Nasal cavity respiratory epithelium epithelial cell of viscerocranial mucosa (primary cell): ENCODE results near the gene MBD3L5. TPM values are rescaled to one million over a fixed set of nuclear protein-coding genes. Genes with fewer than 3 reads are reported as not detected.

Source experiments
- total RNA-seq: library from RNA; depleted of rRNA; stranded (reverse); fragments of >200 nt; gene quantifications from 2 replicates; pipeline ENCODE4 v1.2.3, GENCODE V29; 2014

The MBD3L5 gene
- not detected in 2 replicates for total RNA-seq

DNA sequence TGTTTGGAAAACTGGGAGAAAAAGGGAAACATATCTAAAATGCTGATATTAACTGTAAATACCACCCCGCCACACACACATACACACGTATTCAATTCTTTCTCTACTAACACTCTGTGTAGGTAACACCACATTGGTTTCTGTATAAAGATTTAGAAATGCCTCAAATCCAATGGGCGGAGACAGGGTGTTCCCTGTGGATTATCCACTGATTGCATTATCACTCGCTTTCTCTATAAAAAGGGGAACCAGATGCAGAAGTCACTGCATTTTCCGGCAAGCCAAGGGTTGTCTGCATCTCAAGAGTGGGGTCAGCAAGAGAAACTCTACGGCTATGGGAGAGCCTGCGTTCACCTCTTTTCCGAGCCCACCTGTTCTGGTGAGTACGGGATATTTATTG, at the start of gene MBD3L5:
MBD3L5 (plus strand) TSS at position 301 of the 400 bp plus-strand sequence; CDS start at position 335, 34 bp downstream.

DNA sequence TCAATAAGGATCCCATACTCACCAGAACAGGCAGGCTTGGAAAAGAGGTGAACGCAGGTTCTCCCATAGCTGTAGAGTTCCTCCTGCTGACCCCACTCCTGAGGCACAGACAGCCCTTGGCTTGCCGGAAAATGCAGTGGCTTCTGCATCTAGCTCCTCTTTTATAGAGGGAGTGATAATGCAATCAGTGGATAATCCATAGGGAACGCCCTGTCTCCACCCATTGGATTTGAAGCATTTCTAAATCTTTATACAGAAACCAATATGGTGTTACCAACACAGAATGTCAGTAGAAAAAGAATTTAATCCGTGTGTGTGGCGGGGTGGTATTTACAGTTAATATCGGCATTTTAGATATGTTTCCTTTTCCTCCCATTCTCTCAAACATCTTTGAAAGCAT, 9.0 kb upstream of the MBD3L5 start, which contains the start of gene MBD3L2B:
MBD3L2B (minus strand) TSS at position 101 of the 400 bp plus-strand sequence; CDS start at position 67, 34 bp downstream.

DNA sequence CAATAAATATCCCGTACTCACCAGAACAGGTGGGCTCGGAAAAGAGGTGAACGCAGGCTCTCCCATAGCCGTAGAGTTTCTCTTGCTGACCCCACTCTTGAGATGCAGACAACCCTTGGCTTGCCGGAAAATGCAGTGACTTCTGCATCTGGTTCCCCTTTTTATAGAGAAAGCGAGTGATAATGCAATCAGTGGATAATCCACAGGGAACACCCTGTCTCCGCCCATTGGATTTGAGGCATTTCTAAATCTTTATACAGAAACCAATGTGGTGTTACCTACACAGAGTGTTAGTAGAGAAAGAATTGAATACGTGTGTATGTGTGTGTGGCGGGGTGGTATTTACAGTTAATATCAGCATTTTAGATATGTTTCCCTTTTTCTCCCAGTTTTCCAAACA, 9.7 kb downstream of the MBD3L5 start, which contains the start of gene MBD3L4:
MBD3L4 (minus strand) TSS at position 101 of the 400 bp plus-strand sequence; CDS start at position 66, 35 bp downstream.

DNA sequence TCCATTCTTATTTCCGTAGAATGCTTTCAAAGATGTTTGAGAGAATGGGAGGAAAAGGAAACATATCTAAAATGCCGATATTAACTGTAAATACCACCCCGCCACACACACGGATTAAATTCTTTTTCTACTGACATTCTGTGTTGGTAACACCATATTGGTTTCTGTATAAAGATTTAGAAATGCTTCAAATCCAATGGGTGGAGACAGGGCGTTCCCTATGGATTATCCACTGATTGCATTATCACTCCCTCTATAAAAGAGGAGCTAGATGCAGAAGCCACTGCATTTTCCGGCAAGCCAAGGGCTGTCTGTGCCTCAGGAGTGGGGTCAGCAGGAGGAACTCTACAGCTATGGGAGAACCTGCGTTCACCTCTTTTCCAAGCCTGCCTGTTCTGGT, 18.6 kb downstream of the MBD3L5 start, which contains the start of gene MBD3L2:
MBD3L2 (plus strand) TSS at position 301 of the 400 bp plus-strand sequence; CDS start at position 354, 53 bp downstream.

DNA sequence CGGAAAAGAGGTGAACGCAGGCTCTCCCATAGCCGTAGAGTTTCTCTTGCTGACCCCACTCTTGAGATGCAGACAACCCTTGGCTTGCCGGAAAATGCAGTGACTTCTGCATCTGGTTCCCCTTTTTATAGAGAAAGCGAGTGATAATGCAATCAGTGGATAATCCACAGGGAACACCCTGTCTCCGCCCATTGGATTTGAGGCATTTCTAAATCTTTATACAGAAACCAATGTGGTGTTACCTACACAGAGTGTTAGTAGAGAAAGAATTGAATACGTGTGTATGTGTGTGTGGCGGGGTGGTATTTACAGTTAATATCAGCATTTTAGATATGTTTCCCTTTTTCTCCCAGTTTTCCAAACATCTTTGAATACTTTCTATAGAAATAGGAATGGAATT, 28.2 kb downstream of the MBD3L5 start, which contains the start of gene MBD3L3:
MBD3L3 (minus strand) TSS at position 101 of the 400 bp plus-strand sequence; CDS start at position 30, 71 bp downstream.

DNA sequence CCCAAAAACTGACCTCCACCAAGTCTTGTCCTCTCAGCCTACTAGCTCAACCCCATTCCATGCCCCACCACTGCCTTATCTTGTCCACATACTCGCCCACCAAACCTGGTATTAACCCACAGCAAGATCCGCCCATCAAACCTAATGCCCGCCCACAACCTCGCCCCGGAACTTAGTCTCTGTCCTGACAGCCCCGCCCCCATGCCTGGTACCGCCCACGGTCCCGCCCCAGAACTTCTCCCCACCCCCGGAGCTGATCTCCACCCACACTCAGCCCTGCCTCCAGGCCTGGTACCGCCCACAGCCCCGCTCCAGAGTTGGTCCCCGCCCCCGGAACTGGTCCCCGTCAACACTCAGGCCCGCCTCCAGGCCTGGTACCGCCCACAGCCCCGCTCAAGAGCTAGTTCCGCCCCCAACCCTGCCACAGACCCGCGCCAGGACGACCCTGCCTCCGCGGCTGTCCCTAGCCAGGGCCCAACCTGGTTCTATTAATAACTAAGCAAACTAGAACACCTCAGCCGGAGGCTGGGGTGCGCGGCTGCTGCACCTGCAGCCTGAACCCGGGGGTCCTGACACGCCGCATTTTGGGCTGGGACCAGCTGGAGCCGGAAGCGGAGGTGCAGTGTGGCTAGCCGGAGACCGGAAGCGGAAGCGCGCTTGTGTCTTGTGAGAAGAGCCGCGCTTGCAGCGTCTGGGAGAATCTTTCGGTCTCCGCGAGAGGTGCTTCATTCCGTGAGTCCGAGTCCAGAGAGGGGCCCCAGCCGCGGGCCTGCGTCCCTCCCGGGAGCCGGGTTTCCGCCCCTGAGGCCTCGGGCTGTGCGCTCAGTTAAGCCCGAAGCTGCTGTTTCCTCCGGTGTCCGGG, 38.9 kb downstream of the MBD3L5 start, which contains the start of gene ZNF557:
ZNF557 (plus strand) TSS at position 662 of the 862 bp plus-strand sequence. CDS start 5,372 bp downstream, outside the sequence.

Other genes starting within 250 kb of the MBD3L5 start
- gene ADGRE1, start 143.0 kb upstream of the MBD3L5 start, total RNA-seq, result not detected in 2 replicates
- gene MBD3L2B, start 9.1 kb upstream of the MBD3L5 start, total RNA-seq, result not detected in 2 replicates
- gene MBD3L4, start 9.6 kb downstream of the MBD3L5 start, total RNA-seq, result not detected in 2 replicates
- gene MBD3L2, start 18.7 kb downstream of the MBD3L5 start, total RNA-seq, result not detected in 2 replicates
- not detected in 2 replicates for gene MBD3L3, start 28.1 kb downstream of the MBD3L5 start, total RNA-seq
- gene ZNF557, start 39.1 kb downstream of the MBD3L5 start, total RNA-seq, result 15.7 and 16.4 TPM in 2 replicates